22Rv1 (cell line): ENCODE data around the gene HSPB1.
A peak's percentile ranks its signal among the peaks of the same experiment; 100 is the strongest.
"Not testable (repeated sequence)": the region's sequence is repeated elsewhere in the genome, so short reads cannot be mapped to it uniquely, and the experiment has no call there.

Source experiments
- H3K27ac ChIP-seq: fragments of 450-650 bp; 2 replicates; pipeline ENCODE4 v1.5.1; 2017
- ZFX ChIP-seq: fragments of 450-650 bp; IDR thresholded peaks from 2 replicates; pipeline ENCODE4 v1.6.1; 2017; ENCODE audit warnings: antibody characterized with exemption, borderline replicate concordance
- TF ChIP-seq, protein P1 (sequence below): fragments of 450-650 bp; IDR thresholded peaks from 2 replicates; pipeline ENCODE4 v1.5.1; 2017; ENCODE audit warnings: mild to moderate bottlenecking

The HSPB1 gene

GRCh38 chr7:76261931-76262330 is 40.5 kb upstream of the HSPB1 start:
- TF ChIP-seq ZFX, result no peak
- peak overlapping the region; percentile 30; the same call in 1 of the 2 replicates for H3K27ac ChIP-seq

DNA sequence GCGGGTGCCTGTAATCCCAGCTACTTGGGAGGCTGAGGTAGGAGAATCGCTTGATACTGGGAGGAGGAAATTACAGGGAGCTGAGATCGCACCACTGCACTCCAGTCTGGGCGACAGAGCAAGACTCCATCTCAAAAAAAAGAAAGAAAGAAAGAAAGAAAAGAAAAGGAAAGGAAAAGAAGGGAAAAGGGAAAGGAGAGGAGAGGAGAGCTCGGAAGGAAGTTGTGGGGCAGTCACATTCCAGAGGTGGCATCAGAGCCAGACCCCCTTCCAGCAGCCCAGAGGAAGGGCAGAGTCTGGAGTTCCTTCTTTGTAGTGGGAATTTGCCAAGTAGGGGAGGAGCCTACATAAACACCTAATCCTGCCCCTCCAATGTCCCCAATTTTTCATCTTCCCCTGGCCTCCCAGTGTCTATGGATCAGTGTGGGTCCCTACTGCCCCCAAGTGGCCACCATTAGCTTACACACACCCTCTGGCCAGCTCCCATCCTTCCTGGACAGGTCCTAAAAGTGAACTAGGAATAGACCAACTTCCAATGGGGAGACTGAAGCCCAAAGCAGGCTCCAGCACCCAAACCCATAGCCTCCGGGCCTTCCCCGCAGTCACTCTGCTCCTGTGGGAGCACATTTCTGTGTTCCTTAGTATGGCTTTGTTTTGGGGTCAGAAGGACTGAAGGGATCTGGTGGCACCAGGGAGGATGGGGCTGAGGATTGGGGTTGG is 39.6 kb upstream of the HSPB1 start:
- TF ChIP-seq ZFX, result no peak
- TF ChIP-seq, protein P1, sequence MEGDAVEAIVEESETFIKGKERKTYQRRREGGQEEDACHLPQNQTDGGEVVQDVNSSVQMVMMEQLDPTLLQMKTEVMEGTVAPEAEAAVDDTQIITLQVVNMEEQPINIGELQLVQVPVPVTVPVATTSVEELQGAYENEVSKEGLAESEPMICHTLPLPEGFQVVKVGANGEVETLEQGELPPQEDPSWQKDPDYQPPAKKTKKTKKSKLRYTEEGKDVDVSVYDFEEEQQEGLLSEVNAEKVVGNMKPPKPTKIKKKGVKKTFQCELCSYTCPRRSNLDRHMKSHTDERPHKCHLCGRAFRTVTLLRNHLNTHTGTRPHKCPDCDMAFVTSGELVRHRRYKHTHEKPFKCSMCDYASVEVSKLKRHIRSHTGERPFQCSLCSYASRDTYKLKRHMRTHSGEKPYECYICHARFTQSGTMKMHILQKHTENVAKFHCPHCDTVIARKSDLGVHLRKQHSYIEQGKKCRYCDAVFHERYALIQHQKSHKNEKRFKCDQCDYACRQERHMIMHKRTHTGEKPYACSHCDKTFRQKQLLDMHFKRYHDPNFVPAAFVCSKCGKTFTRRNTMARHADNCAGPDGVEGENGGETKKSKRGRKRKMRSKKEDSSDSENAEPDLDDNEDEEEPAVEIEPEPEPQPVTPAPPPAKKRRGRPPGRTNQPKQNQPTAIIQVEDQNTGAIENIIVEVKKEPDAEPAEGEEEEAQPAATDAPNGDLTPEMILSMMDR, result peak; percentile 98
- H3K27ac ChIP-seq, result peak overlapping the region; percentile 30; the same call in 1 of the 2 replicates

DNA sequence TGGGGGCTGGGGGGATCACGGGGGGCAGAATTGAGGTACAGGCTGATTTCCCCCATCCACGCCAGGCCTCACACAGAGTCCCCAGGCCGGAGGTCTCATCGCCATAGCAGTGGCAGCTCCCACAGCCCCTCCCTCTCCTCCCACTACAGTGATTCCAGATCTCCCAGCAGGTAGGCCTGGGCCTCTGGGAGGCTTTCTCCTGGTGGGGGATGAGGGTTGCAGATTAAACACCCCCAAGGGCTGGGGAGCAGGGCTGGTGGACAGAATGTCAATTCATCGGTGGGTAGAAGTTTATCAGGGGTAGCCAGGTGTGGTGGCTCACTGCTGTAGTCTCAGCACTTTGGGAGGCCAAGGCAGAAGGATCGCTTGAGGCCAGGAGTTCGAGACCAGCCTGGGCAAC is 37.2 kb upstream of the HSPB1 start:
- peak overlapping the region; percentile 29; the same call in 1 of the 2 replicates for H3K27ac ChIP-seq
- TF ChIP-seq, protein P1, result no peak

DNA sequence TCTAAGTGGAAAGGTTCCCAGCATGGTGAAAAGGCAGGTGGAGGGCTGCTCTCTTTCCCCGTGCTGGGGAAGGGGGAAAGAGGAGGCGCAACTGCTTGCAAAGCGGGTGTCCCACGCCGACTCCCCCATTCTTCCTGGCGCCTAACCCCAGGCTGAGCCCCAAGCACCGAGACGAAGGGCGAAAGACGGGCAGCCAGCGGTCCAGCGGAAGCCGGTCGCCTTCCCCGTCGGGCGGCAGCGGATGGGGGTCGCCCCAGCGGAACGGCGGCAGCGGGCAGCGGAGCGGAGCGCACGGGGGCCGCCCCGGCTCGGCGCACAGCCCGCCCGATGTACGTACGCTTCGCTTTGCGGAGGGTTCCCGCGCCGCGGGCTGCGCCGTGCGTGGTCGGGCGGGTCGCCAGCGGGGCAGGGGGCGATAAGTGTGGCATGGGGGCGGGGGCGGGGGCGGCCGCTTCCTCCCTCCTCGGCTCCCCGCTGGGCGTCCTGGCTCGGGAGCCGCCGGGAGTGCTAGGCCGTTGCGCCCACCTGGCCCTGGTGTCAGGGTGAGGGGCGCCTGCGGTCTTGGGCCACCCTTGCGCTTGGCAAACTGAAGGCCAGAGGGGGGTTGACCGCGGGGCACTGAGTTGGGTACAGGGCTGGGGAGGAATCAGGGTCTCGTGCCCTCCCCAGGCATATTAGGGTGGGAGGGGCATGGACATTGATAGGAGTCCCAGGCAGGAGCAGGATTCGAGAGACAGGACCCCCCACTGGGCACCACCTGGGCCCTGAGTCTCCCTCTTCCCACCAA is 35.2 kb upstream of the HSPB1 start:
- H3K27ac ChIP-seq, result no peak overlapping the region

DNA sequence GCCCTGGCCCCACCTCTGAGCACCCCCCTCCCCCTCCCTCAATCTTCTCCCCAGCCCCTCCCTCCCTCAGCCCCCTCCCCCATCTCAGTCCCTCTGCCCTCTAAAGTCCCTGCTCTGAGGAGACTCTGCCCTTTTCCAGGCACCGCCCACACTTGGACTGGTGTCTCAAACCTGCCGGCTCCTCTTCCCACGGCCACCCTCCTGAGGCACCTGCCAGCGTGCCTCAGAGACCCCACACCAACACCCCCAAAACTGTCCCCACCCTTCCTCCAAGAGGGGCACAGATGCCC is 34.6 kb upstream of the HSPB1 start:
- H3K27ac ChIP-seq, result no peak overlapping the region
- no peak for TF ChIP-seq ZFX
- TF ChIP-seq, protein P1, result no peak

More for the DNA sequence above, 35.2 kb upstream of the HSPB1 start:
- TF ChIP-seq, protein P1, result no peak
- no peak for TF ChIP-seq ZFX

DNA sequence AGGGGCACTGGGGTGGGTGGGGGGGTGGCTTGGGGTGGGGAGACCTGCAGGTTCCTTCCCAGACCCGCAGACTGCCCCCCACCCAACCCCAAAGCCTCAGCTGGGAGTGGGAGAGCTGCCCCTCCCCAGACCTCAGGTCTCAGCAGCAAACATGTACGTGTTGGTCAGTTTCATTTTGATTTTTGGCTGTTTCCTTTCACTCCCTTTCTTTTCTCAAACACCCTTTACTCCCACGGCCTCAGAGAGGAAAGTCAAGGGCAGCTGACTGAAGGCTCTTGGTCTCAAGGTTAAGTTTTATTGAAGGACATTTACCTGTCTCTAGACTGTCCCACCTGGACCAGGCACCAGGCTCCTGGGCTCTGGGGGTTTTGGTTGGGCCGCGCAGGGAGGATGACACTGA is 34.1 kb upstream of the HSPB1 start:
- no peak overlapping the region for H3K27ac ChIP-seq
- TF ChIP-seq, protein P1, result no peak

GRCh38 chr7:76269895-76270294 is 32.6 kb upstream of the HSPB1 start:
- no peak for TF ChIP-seq ZFX
- TF ChIP-seq, protein P1, result no peak
- no peak overlapping the region for H3K27ac ChIP-seq

- H3K27ac ChIP-seq, result not testable (repeated sequence)
Measured at GRCh38 chr7:76271384-76271783, 31.1 kb upstream of the HSPB1 start.
